MCF 10A (cell line): Measurements from ENCODE around the gene CHCHD4. TPM values are rescaled to one million over a fixed set of nuclear protein-coding genes. Genes with fewer than 3 reads are reported as not detected.

Source experiments
- BruUV-seq: library from RNA; stranded (reverse); fragments of 400-500 nt; replicated peaks from 2 replicates; lab custom pipeline; 2021; lab: Mats Ljungman, UMichigan
- CTCF ChIA-PET: fragments of 300-600 bp; sonication (Branson Sonifier 250); formaldehyde crosslinking; extraction: SDS; loops from one replicate; lab custom pipeline; 2021; ENCODE audit warnings: antibody characterized with exemption, inconsistent platforms; lab: Yijun Ruan, JAX
- POLR2A ChIA-PET: fragments of 300-600, 350-650 bp; sonication (Branson Sonifier 250); formaldehyde crosslinking; extraction: SDS; loops from one replicate; lab custom pipeline; 2020; ENCODE audit warnings: antibody characterized with exemption, inconsistent platforms; lab: Yijun Ruan, JAX
- DNase-seq: peaks from one replicate; pipeline ENCODE4 v3.0.0-alpha.2; 2018; ENCODE audit not compliant: unreplicated experiment
- H3K27ac Mint-ChIP-seq: one replicate; pipeline ENCODE4 v1.8.0; 2022; ENCODE audit warnings: mild to moderate bottlenecking, low read depth, mixed read lengths; ENCODE audit not compliant: unreplicated experiment
- H3K27me3 Mint-ChIP-seq: one replicate; pipeline ENCODE4 v1.8.0; 2022; ENCODE audit warnings: mixed read lengths; ENCODE audit not compliant: insufficient read depth, unreplicated experiment
- H3K36me3 Mint-ChIP-seq: one replicate; pipeline ENCODE4 v1.8.0; 2022; ENCODE audit warnings: mild to moderate bottlenecking, moderate library complexity, mixed read lengths; ENCODE audit not compliant: insufficient read depth, unreplicated experiment
- H3K4me1 Mint-ChIP-seq: one replicate; pipeline ENCODE4 v1.8.0; 2022; ENCODE audit warnings: mixed read lengths; ENCODE audit not compliant: insufficient read depth, unreplicated experiment
- H3K4me3 Mint-ChIP-seq: one replicate; pipeline ENCODE4 v1.8.0; 2022; ENCODE audit warnings: mild to moderate bottlenecking, moderate library complexity, mixed read lengths; ENCODE audit not compliant: unreplicated experiment
- H3K9me3 Mint-ChIP-seq: one replicate; pipeline ENCODE4 v1.8.0; 2022; ENCODE audit warnings: mixed read lengths; ENCODE audit not compliant: unreplicated experiment
- intact Hi-C: fragments of 100-400 bp; cut with micrococcal nuclease; formaldehyde crosslinking; loops from 2 replicates; pipeline ENCODE4 v1.14.1; 2022
- total RNA-seq: library from RNA; stranded (reverse); gene quantifications from 2 replicates; pipeline ENCODE4 v1.2.3, GENCODE V29; 2022
- TF ChIP-seq, protein P1 (sequence below): fragments of 200-600 bp; IDR thresholded peaks from one replicate; pipeline ENCODE4 v1.8.0; 2022; ENCODE audit warnings: antibody characterized with exemption, mild to moderate bottlenecking; ENCODE audit not compliant: unreplicated experiment

The CHCHD4 gene
- total RNA-seq, 1 experiment from 2014 or later: 35.0 TPM

- ChIA-PET POLR2A (interaction anchor here (0.6 to 7.2 kb wide), 7 partner anchors 9 to 280 kb away, joined by 3 to 77 read pairs (median 8); partner anchors contain the start of genes CHCHD4, LSM3, TMEM43 and XPC), CTCF (interaction anchor here (0.8 to 2.0 kb wide), 3 partner anchors 20 to 274 kb away, joined by 4 to 5 read pairs (median 5); no protein-coding TSS in a partner anchor)
- Mint-ChIP-seq H3K9me3 (no peaks in the 10 kb centered on the region), H3K4me1 (peaks cover 66% of the 10 kb centered on the region), H3K36me3 (peaks cover 86% of the 10 kb centered on the region), H3K4me3 (peak overlapping the region; percentile 39), H3K27ac (peak overlapping the region; percentile 96), H3K27me3 (no peaks in the 10 kb centered on the region)
- no TSS peak for BruUV-seq
- intact Hi-C loops: loop anchor here (1.0 kb wide), 1 partner anchor 45 kb away; the partner anchor contains the start of gene TMEM43
- no peak for DNase-seq
- TF ChIP-seq, protein P1, sequence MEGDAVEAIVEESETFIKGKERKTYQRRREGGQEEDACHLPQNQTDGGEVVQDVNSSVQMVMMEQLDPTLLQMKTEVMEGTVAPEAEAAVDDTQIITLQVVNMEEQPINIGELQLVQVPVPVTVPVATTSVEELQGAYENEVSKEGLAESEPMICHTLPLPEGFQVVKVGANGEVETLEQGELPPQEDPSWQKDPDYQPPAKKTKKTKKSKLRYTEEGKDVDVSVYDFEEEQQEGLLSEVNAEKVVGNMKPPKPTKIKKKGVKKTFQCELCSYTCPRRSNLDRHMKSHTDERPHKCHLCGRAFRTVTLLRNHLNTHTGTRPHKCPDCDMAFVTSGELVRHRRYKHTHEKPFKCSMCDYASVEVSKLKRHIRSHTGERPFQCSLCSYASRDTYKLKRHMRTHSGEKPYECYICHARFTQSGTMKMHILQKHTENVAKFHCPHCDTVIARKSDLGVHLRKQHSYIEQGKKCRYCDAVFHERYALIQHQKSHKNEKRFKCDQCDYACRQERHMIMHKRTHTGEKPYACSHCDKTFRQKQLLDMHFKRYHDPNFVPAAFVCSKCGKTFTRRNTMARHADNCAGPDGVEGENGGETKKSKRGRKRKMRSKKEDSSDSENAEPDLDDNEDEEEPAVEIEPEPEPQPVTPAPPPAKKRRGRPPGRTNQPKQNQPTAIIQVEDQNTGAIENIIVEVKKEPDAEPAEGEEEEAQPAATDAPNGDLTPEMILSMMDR: no peak
Observed at GRCh38 chr3:14169871-14170270, 45.2 kb upstream of the CHCHD4 start.

DNA sequence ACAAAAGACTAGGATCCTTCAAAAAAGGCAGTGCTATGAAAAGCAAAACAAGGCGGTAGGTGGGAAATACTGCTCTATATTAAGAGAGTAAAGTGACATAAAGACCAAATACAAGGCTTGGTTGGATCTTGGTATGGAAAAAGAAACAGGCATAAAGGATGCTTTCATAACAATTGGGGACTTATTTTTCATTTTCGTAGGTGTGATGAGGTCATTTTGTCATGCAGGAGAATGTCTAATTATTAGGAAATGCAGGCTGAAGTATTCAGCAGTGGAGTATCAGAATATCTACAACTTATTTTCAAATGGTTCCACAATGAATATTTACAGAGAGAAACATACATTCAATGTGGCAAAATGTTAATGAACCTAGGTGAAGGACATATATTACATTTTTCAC, 44.8 kb upstream of the CHCHD4 start:
- H3K9me3 Mint-ChIP-seq: no peaks in the 10 kb centered on the region
- CTCF ChIA-PET: interaction anchor here (2.0 kb wide), 1 partner anchor 34 kb away, joined by 4 read pairs; no protein-coding TSS in a partner anchor
- peaks cover 62% of the 10 kb centered on the region for H3K4me1 Mint-ChIP-seq
- no peak overlapping the region for H3K4me3 Mint-ChIP-seq
- DNase-seq: no peak
- intact Hi-C loops: no loop called here
- peak overlapping the region; percentile 96 for H3K27ac Mint-ChIP-seq
- no peaks in the 10 kb centered on the region for H3K27me3 Mint-ChIP-seq
- no TSS peak for BruUV-seq
- POLR2A ChIA-PET: interaction anchor here (0.7 to 7.2 kb wide), 6 partner anchors 9 to 220 kb away, joined by 3 to 77 read pairs (median 10); partner anchors contain the start of genes CHCHD4, LSM3, TMEM43 and XPC
- peaks cover 91% of the 10 kb centered on the region for H3K36me3 Mint-ChIP-seq
- TF ChIP-seq, protein P1: no peak

DNA sequence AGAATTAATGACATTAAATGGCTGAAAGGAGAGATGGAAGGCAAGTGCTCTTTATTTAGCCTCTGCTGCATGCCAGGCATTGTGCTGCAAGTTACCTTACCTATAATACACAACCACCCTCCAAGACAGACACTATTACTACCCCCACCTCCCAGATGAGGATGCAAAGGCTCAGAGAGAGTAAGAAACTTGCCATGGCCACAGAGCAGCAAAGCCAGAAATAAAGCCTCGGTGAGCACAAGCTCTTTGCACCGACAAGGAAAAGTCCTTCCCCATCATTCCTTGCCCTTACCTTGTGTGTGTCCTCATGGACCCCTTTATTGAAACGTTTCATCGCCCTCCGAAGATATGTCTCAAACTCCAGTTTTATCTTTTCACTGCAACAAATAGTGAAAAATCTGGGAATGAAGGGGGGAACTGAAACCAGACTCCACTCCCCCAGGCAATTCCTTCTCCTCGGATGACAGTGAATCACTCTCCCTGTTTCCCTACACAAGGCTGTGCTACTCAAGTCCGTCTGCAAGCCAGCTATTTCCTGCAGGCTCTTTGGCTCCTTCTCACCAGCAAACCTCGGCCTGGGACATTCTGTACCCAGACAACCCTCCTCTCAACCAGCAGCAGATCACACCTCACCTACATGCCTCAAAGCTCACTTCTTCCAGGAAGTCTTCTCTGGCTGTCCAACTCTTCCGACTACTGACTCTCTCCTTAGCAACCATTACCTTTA, 42.4 kb upstream of the CHCHD4 start:
- peaks cover 98% of the 10 kb centered on the region for H3K36me3 Mint-ChIP-seq
- TF ChIP-seq, protein P1: no peak
- H3K27ac Mint-ChIP-seq: peak overlapping the region; percentile 65
- peak overlapping the region; percentile 53 for H3K4me3 Mint-ChIP-seq
- DNase-seq: peak; percentile 35
- CTCF ChIA-PET: interaction anchor here (0.5 to 2.1 kb wide), 4 partner anchors 10 to 520 kb away, joined by 3 to 10 read pairs (median 4); partner anchors contain the start of genes CHCHD4 and TMEM43
- intact Hi-C loops: no loop called here
- peaks cover 53% of the 10 kb centered on the region for H3K4me1 Mint-ChIP-seq
- POLR2A ChIA-PET: interaction anchor here (0.8 to 3.7 kb wide), 6 partner anchors 9 to 42 kb away, joined by 3 to 43 read pairs (median 6); partner anchors contain the start of genes CHCHD4, LSM3, TMEM43 and XPC
- no peaks in the 10 kb centered on the region for H3K27me3 Mint-ChIP-seq
- BruUV-seq: no TSS peak
- H3K9me3 Mint-ChIP-seq: no peaks in the 10 kb centered on the region

DNA sequence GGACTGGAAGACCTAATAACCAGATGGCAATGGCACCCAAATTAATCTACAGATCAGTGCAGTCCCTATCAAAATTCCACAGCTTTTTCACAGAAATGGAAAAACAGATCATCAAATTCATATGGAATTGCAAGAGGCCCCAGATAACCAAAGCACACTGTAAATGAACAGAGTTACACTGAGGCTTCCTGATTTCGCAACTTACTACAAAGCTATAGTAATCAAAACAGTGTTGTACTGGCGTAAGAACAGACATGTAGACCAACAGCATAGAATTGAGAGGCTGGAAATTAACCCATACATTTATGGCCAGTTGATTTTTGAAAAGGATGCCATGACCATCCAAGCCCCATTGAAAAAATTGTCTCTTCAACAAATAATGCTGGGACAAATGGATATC, 37.5 kb upstream of the CHCHD4 start:
- TF ChIP-seq, protein P1: no peak
- Mint-ChIP-seq H3K27ac (peak overlapping the region; percentile 59), H3K27me3 (no peaks in the 10 kb centered on the region), H3K4me3 (no peak overlapping the region), H3K4me1 (peaks cover 20% of the 10 kb centered on the region), H3K9me3 (no peaks in the 10 kb centered on the region), H3K36me3 (peaks cover 98% of the 10 kb centered on the region)
- CTCF ChIA-PET: interaction anchor here (1.1 to 1.4 kb wide), 2 partner anchors 42 to 277 kb away, joined by 3 to 4 read pairs; no protein-coding TSS in a partner anchor
- BruUV-seq: no TSS peak
- POLR2A ChIA-PET: interaction anchor here (0.8 to 2.3 kb wide), 6 partner anchors 9 to 37 kb away, joined by 3 to 13 read pairs (median 6); partner anchors contain the start of genes CHCHD4, LSM3, TMEM43 and XPC
- intact Hi-C loops: no loop called here
- no peak for DNase-seq
